ENCODE measurements around the gene SLC46A3.
"Not testable (repeated sequence)": the region's sequence is repeated elsewhere in the genome, so short reads cannot be mapped to it uniquely, and the experiment has no call there.

SLC46A3 gene, protein sequence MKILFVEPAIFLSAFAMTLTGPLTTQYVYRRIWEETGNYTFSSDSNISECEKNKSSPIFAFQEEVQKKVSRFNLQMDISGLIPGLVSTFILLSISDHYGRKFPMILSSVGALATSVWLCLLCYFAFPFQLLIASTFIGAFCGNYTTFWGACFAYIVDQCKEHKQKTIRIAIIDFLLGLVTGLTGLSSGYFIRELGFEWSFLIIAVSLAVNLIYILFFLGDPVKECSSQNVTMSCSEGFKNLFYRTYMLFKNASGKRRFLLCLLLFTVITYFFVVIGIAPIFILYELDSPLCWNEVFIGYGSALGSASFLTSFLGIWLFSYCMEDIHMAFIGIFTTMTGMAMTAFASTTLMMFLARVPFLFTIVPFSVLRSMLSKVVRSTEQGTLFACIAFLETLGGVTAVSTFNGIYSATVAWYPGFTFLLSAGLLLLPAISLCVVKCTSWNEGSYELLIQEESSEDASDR

DNA sequence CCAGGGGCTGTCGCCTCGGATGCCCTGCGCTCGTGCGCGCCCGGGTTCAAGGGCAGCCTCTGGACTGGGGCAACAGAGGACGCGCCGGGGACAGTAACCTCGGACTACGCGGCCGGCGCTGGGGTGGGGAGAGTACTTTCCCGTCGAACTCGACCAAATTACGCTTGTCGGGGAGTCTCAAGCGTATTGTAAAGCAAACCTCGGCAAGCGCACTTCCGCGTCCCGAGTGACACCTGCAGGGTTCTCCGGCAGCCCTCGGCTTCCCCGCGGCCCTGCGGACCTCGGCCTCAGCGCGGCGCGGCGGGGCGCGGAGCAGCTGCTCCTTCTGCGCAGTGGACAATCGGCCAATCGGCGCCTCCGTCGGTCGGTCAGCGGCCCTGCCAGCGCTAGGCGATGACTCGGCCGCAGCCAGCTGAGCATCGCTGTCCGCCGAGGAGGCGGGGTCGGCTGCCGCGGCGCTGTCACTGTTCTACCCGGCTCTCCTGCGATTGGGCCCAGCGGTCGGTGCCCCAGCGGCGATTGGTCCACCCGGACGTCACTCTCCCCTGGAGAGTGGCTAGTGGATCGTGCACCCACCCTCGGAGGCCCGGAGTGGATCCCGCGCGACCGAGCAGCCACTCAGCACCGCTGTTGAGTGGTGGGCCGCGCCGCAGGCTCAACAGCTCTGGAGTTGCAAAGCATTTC, at the start of gene SLC46A3:
TSS of gene SLC46A3 (minus strand) at position 428 of the 684 bp plus-strand sequence. CDS start 972 bp downstream, outside the sequence.
- DNase-seq (peak; percentile 97), ATAC-seq (peak; percentile 100)

DNA sequence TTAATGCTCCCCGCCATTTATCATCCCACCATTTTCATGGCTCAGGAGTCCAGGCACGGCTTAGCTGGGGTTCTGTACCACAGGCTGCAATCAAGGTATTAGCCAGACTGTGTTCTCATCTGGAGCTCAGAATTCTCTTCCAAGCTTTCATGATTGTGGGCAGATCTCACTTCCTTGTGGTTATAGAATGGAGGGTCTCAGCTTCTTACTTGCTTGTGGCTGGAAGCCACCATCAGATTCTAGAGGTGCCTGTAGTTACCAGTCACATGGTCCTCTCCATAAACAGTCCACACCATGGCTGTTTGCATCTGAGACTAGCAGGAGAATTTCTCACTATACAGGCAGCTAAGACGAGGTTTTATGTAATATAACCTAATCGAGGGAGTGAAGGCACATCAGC, 45.1 kb upstream of the SLC46A3 start:
- DNase-seq (no peak), ATAC-seq (no peak)

DNA sequence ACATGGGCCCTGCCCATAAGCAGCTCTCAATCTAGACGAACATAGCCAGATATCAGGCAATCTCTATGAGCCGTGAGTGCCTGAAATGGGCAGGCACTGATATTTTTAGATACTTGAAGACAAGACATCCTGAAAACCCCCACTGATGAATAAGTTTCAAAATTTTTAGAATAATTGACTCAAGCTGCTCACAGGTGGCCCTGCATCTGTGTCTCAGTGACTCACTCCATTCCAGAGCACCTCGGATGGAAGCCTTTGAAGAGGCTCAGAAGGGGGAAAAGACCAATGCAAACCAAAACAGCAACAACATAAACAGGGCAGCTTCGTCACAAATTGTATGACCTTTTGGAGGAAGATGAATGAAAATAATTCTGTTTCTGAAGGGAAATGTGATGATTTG, 42.8 kb upstream of the SLC46A3 start:
- DNase-seq (no peak), ATAC-seq (no peak)

DNA sequence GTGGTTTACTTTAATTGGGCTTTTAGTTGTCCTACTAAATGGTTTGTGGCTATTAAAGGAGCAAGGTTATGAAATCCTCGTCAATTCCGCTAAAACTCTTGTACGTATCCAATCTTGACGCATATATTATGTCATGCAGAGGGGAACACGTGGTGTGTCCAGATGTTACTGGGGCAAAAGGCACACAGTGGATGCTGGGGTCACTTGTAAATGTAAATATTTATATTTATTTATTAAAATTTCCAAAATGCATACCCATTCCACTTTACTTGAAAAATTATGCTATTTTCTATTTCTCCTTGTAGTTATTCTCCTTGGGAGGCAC, 36.7 kb upstream of the SLC46A3 start:
- DNase-seq: no peak
- ATAC-seq: no peak

DNA sequence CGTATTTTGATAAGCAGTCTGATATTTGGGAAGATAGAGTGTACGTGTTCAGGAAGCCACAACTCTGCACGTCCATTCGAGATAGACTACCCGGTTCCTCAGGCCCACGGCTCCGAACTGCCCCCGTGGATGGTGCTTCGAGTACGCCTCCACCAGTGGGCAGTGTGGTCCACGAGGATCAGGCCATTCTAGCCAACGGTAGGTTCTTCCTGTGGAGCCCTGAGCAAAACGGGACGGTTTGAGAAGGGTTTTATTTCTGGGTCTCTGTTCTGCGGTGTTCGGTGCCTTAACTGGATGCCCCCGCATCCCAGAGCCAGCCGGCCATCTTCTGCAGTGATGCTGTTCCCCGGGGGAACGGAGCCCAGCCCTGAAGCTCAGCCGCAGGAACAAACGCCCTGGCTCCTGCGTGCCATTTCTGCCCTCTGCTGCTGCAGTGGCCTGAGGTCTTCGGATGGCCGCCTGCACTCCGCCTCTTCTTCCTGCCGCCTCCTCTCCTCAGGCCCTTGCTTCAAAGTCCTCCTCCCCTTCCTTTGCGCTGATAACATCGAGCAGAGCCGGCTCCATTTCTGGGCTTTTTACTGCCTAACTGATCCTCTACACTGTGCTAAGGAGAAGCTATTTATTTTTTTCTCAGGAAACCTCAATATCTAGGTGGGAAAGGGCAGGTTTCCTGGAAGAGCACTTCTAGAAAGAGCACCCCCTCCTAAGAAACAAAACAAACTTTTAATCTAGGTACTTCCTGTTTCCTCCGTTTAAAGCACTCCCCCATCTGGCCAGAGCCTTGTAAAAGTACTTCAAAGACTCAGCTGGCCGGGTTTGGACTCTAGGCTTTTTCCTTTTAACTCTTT, 36.2 kb upstream of the SLC46A3 start:
- ATAC-seq (no peak), DNase-seq (no peak)

DNA sequence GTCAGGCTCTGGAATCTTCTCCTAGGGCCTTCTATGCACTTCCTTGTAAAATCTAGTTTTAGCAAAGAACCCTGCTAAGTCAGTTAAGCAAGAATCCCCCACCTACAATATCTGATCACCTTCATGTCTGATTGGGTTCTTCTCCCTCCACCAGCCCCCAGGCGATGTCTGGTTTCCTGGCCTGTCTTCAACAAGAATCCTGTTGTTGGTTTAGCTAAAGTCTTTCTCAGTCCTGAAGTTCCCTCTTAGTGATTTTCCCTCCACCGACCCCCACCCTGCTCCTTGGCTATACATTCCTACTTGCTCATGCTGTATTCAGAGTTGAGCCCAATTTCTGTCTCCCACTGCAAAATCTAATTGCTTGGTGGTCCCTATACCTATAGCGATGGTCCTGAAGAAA, 35.2 kb upstream of the SLC46A3 start:
- DNase-seq (no peak), ATAC-seq (no peak)

DNA sequence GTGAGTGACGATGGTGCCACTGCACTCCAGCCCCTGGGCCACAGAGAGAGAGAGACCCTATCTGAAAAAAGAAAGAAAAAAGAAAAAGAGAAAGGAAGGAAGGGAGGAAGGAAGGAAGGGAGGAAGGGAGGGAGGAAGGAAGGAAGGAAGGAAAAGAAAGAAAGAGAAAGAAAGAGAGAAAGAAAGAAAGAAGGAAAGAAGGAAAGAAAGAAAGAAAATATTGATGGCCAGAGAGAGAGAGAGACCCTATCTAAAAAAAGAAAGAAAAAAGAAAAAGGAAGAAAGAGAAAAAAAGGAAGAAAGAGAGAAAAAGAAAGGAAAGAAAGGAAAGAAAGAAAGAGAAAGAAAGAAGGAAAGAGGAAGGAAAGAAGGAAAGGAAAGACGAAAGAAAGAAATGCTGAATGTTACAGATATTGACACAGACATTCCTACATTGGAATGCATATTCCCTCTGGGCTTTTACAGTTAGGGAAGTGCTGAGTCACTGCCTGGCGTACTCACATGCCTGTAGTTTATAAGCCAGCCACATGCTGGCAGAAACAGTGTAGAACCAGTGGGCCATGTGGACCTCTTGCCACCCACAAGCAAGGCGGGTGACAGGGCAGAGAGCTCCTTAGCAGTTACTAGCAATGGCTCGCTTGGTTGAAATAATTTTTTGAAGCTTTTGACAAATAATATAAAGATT, 34.6 kb upstream of the SLC46A3 start:
- ATAC-seq (no peak), DNase-seq (no peak)

DNA sequence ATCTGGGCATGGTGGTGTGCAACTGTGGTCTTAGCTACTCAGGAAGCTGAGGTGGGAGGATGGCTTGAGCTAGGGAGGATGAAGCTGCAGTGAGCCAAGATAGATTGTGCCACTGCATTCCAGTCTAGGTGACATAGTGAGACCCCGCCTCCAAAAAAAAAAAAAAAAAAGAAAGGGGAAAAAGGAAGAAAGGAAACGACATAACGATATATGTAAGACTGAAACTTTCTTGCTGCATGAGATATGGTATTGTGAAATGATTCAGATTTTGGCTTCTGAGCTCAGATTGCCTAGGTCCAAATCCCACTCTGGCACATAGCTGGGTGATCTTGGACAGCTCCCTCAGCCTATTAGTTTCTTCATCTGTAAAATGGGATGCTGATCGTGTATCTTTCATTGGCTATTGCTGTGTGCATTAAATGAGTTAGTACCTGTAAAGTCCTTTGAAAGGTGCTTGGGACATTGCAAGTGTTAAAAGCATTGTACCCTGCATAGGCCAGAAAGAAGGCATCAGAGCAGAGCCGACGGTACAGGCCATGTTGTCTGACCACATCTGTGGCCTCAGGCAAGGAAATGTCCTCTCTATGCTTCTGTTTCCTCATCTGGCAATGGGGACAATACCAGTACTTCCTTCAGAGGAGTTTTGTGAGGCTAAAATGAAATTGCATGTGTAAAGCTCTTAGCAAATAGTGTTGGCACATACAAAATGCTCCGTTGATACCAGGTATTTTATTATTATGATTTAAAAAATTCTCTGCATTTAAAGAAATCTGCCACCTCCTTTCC, 32.6 kb upstream of the SLC46A3 start:
- DNase-seq (no peak), ATAC-seq (no peak)

DNA sequence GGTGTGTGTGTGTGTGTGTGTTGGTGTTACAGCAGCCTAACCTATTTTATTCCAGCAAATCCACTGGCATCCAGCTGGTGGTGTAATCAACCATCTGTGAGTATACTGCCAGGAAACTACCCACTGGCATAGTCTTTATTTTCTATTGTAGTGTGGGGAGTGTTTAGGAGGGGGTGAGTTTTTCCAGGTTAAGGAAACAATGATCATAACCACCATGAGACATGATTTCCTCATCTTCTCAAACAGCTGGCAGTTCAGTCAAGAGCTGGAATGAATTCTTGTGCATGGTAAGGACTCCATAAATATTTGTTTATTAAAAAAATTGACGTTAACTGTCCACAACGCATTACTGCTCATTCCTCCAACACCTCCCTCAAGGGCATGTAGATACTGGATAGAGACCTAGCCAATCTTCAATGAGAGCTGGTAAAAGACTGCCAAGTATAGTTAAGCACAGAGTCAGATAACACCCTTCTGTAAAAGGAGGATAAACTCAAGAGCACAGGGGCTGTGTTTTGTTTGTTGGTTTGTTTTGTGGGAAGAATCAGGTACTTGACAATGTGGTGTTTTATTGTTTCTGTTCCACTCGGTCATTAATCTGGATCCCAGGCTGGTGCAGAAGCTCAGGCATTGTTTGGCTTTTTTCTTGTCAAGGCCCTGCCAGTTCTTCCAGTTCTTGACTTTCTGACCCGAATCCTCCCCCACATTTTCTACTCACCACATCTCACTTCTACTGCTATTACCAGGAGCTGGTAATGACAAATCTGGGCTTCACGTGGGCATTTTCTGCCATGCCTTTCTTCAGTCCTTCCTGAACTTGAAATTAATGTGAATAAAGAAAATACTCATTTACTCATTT, 31.6 kb upstream of the SLC46A3 start:
- ATAC-seq (no peak), DNase-seq (no peak)

DNA sequence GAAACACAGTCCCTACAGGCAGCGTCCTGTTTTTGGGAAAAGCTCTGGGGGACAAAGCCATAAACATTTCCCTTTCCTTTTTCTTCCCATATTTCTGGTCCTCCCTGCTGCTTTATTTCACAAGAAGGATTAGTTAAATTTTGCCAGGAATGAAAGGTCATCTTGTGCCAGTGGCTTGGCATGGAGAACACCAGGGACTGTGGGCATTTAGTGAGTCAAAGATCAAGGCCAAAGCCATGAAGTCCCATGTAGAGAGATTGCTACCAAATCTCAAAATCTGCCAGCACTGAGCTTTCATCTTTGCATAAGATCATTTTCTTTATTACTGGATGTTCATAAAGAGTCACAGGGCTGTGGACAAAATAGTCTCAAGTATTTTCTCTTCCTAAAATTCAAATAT, 29.1 kb upstream of the SLC46A3 start:
- ATAC-seq (no peak), DNase-seq (no peak)

DNA sequence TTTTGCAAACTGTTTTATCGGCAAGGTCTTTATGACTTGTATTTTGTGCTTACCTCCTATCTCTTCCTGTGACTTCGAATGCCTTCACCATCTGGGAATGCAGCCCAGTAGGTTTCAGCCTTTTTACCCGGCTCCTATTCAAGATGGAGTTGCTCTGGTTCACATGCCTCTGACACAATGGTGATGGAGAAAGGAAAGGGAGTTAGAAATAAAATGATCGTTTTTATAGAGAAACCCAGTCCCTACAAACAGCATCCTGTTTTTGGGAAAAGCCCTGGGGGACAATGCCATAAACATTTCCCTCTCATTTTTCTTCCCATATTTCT, 27.5 kb upstream of the SLC46A3 start:
- no peak for DNase-seq
- no peak for ATAC-seq

DNA sequence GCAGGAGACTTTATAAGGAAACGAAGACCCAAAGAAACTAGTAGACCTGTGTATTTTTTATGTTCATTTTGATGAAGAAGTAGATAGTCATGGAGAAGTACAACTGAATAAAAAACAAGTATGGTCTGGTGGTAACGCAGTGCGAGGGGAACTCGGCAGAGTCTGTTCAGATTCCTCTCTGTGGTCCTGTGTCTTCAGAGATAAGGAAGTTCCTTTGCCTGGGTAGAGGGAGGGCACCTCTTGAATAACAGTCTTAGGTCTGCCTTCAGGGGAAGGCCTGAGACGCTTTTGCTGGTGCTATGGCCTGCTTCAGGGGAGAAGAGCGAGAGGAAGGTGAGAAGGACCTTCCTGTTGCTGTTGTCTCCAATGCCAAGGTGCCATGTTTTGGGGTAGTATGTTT, 25.9 kb upstream of the SLC46A3 start:
- no peak for DNase-seq
- no peak for ATAC-seq

DNA sequence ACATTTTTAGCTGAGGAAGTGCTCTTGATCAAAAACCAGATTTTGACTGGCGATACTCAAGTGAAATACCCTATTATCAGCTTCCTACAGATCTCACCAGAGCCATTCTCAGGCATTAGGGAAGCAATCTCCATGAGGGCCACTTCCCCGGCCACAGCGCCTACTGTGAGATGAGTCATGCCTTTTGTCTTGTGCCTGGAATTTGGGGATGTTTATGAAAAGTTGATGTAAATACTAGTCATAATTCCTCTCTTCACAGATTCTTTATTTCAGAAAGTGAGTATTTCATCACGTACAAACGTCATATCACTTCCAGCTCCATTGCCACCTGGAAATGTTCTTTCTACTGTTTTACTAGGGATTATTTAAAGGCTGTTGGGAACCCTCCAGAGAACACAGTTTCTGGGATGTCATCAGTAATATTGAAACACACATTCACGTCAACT, 25.3 kb upstream of the SLC46A3 start:
- DNase-seq (no peak), ATAC-seq (no peak)

DNA sequence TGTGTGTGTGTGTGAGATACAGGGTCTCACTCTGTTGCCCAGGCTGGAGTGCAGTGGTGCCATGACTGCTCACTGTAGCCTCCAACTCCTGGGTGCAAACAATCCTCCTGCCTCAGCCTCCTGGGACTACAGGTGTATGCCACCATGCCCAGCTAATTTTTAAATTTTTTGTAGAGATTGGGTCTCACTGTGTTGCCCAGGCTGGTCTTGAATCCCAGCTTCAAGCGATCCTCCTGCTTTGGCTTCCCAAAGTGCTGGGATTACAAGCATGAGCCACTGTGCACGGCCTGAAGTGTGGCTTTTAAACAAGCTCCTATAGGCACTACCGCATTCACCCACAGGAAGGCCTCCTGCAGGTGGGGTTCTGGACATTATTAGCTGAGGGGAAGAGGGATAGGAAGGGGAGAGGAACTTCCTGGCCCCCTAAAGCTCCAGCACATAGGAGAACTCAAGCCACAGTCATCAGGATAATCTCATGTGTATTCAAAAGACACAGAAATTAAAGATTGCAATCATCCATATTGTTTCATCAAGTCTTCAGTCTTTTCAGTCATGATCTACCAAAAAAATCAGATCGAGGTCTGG, 24.8 kb upstream of the SLC46A3 start:
- no peak for DNase-seq
- no peak for ATAC-seq

DNA sequence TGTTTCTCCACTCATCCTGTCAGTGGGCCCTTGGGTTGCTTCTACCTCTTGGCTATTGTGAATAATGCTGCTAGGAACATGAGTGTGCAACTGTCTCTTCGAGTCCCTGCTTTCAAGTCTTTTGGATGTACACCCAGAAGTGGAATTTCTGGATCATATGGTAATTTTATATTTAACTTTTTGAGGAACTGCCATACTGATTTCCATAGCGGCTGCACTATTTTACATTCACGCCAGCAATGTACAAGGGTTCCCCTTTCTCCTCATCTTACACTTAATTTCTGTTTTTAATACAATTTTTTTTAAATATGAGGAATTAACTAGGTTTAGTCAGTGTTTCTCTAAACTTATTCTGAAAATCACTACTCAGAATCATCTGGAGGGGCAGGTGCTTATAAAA, 24.2 kb upstream of the SLC46A3 start:
- no peak for ATAC-seq
- no peak for DNase-seq

DNA sequence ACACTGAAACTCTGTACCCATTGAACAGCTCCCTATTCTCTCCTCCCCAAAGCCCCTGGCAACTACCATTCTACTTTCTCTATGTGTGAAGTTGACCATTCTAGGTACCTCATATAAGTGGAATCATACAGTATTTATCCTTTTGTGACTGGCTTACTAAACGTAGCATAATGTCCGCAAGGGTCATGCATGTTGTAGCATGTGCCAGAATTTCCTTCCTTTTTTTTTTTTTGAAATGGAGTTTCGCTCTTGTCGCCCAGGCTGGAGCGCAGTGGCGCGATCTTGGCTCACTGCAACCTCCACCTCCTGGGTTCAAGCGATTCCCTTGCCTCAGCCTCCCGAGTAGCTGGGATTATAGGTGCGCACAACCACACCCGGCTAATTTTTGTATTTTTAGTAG, 23.7 kb upstream of the SLC46A3 start:
- not testable (repeated sequence) for DNase-seq, ATAC-seq

DNA sequence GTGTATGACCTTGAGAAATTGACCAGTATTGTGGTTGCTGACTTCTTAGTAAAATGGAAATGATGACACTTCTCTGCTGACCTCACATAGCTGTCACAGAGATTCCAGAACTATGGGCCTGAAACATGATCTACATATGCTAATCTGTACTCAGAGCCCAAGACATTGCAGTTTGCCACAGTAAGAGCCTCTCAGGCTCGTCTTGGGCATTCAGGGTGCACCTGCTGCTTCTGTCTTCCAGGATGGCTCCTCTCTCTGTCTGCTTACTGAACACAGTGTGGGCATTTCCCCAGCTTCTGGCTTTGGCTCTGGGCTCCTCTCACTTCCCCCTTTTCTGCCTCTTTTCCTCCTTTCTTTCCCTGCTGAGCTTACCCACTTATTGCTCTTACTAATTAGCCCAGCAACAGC, 22.3 kb upstream of the SLC46A3 start:
- ATAC-seq (no peak), DNase-seq (no peak)

DNA sequence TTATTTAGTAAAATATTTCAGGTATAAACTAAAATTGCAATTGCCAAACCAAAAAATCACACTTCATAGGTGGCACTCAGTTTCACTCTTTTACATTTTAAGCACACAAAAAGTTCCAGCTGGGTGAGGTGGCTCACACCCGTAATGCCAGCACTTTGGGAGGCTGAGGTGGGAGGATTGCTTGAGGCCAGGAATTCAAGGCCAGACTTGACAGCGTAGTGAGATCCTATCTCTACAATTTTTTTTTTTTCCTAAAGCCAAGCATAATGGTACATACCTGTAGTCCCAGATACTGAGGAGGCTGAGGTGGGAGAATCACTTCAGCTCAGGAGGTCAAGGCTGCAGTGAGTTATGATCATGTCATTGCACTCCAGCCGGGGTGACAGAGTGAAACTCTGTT, 20.6 kb upstream of the SLC46A3 start:
- no peak for ATAC-seq

DNA sequence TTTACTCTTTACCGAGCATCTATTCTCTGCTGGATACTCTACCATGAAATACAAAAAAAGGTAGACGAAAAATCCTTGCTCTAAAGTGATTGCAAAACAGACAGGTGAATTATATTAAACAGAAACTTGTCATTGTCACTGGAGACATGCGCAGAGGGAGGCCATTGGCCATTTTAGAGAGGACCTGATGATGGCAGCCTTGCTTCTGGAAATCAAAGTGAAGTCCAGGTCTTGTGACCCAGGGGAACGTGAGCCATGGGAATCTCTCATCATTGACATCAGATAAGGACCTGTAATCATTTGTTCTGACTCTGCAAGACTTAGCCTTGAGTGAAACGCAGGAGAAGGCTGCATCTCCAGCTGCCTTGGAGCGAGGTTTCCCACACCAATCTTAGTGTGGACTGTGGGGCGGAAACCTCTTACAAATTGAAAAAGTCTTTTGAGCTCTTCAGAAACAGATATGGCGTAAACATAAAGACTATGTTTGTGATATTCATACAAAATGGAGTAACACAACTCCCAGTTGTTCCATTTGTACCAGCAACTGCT, 16.8 kb upstream of the SLC46A3 start:
- ATAC-seq (no peak), DNase-seq (no peak)

More for the DNA sequence above, 20.6 kb upstream of the SLC46A3 start:
- DNase-seq: no peak

DNA sequence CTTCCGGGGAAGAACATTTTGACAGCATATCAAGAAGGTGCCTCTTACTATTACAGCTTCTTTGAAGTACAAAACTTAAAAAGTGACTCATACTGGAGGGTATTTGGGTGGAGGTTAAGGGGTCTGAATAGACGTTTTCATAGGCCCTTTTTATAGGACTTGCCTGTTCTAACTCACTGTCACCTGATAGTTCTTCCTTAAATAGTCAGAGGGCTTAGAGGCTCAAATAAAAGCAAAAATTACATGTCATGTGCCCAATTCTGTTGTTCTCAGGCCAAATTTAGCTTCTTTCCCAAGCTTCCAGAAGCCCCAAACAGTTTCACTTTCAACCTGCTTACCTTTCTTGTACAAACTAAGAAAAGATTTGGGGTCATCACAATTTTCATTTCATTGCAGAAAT, 16.1 kb upstream of the SLC46A3 start:
- ATAC-seq (no peak), DNase-seq (no peak)

Measured in stimulated activated naive CD8-positive, alpha-beta T cell treated with anti-CD3 and anti-CD28 coated beads, Interleukin-15, Interleukin-2, amounts not matched to agents 100 U/mL and 50 U/mL, for 24 hours (primary cell).